ENCODE data around the gene TM4SF20. TPM values are rescaled to one million over a fixed set of nuclear protein-coding genes. Genes with fewer than 3 reads are reported as not detected.
"Not testable (repeated sequence)": the region's sequence is repeated elsewhere in the genome, so short reads cannot be mapped to it uniquely, and the experiment has no call there.

Gene TM4SF20
- total RNA-seq, 1 donor from 2014 or later: not detected

GRCh38 chr2:227390468-227391256 lies 11.6 kb upstream of the TM4SF20 start:
- intact Hi-C loops (cut with DNase I): no loop called here
- no peak overlapping the region for H3K27ac ChIP-seq
- no peaks in the 10 kb centered on the region for H3K27me3 ChIP-seq
- H3K9me3 ChIP-seq: no peaks in the 10 kb centered on the region
- no peak overlapping the region for H3K4me3 ChIP-seq
- no peaks in the 10 kb centered on the region for H3K36me3 ChIP-seq
- H3K4me1 ChIP-seq: no peaks in the 10 kb centered on the region
- DNase-seq (ENCODE audit: extremely low spot score in 2 of 2): no peak
- no peak for TF ChIP-seq CTCF (IDR thresholded peaks at IDR 0.05)
- no peak for TF ChIP-seq POLR2A (IDR thresholded peaks at IDR 0.05)

- no peak for DNase-seq (ENCODE audit: extremely low spot score in 2 of 2)
- Histone ChIP-seq H3K27me3 (no peaks in the 10 kb centered on the region), H3K36me3 (no peaks in the 10 kb centered on the region), H3K4me1 (no peaks in the 10 kb centered on the region), H3K9me3 (no peaks in the 10 kb centered on the region), H3K27ac (no peak overlapping the region), H3K4me3 (no peak overlapping the region)
- intact Hi-C loops (cut with DNase I): no loop called here
- TF ChIP-seq POLR2A (IDR thresholded peaks at IDR 0.05) (no peak), POLR2AphosphoS5 (IDR thresholded peaks at IDR 0.05; ENCODE audit: insufficient read depth in 1 of 2, low read depth in 1 of 2) (no peak), CTCF (IDR thresholded peaks at IDR 0.05) (no peak)
Observed at GRCh38 chr2:227389661-227390060, 10.6 kb upstream of the TM4SF20 start.

- intact Hi-C loops (cut with DNase I): no loop called here
- Histone ChIP-seq H3K27me3 (no peaks in the 10 kb centered on the region), H3K27ac (no peak overlapping the region), H3K4me3 (no peak overlapping the region), H3K36me3 (no peaks in the 10 kb centered on the region), H3K4me1 (no peaks in the 10 kb centered on the region), H3K9me3 (no peaks in the 10 kb centered on the region)
- TF ChIP-seq POLR2AphosphoS5 (IDR thresholded peaks at IDR 0.05; ENCODE audit: insufficient read depth in 1 of 2, low read depth in 1 of 2) (no peak), CTCF (IDR thresholded peaks at IDR 0.05) (no peak), POLR2A (IDR thresholded peaks at IDR 0.05) (no peak)
- no peak for DNase-seq (ENCODE audit: extremely low spot score in 2 of 2)
Observed at GRCh38 chr2:227389231-227389630, 10.1 kb upstream of the TM4SF20 start.

- no peak overlapping the region for H3K4me3 ChIP-seq
- H3K27me3 ChIP-seq: no peaks in the 10 kb centered on the region
- H3K27ac ChIP-seq: no peak overlapping the region
- H3K9me3 ChIP-seq: no peaks in the 10 kb centered on the region
- no peak for DNase-seq (ENCODE audit: extremely low spot score in 2 of 2)
- intact Hi-C loops (cut with DNase I): no loop called here
- no peaks in the 10 kb centered on the region for H3K4me1 ChIP-seq
- H3K36me3 ChIP-seq: no peaks in the 10 kb centered on the region
- TF ChIP-seq CTCF (IDR thresholded peaks at IDR 0.05) (no peak), POLR2A (IDR thresholded peaks at IDR 0.05) (no peak), POLR2AphosphoS5 (IDR thresholded peaks at IDR 0.05; ENCODE audit: insufficient read depth in 1 of 2, low read depth in 1 of 2) (no peak)
Observed at GRCh38 chr2:227388537-227389011, 9.5 kb upstream of the TM4SF20 start.

- H3K4me3 ChIP-seq; H3K4me1 ChIP-seq; DNase-seq (ENCODE audit: extremely low spot score in 2 of 2); H3K36me3 ChIP-seq; intact Hi-C loops (cut with DNase I); H3K9me3 ChIP-seq; H3K27ac ChIP-seq; H3K27me3 ChIP-seq: not testable (repeated sequence)
Observed at GRCh38 chr2:227387583-227387982, 8.5 kb upstream of the TM4SF20 start, which contains the start of gene SCYGR1. TSS of gene SCYGR1 (minus strand) at chr2:227387949. CDS start at chr2:227387949, 0 bp downstream.

Data from vagina (tissue), 2 donors.